ENCODE results near the gene SLC20A1.

DNA sequence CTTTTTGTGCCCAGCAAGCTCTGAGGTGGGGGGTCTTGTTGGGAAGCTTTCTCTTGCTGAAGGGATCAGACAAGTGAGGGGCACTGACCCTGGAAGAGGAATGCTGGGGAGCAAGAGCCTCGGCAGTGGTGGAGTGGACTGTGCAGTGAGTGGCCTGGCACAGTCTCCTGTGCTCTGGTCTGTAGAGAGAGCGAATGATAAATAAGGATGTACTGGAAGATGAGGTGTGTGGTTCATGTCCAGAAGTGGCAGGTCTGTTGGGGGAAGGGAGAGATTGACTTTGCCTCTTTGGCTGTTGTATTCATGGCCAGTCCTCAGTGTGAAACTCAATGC is 5.3 kb upstream of the SLC20A1 start:
- TF ChIP-seq, protein P1, sequence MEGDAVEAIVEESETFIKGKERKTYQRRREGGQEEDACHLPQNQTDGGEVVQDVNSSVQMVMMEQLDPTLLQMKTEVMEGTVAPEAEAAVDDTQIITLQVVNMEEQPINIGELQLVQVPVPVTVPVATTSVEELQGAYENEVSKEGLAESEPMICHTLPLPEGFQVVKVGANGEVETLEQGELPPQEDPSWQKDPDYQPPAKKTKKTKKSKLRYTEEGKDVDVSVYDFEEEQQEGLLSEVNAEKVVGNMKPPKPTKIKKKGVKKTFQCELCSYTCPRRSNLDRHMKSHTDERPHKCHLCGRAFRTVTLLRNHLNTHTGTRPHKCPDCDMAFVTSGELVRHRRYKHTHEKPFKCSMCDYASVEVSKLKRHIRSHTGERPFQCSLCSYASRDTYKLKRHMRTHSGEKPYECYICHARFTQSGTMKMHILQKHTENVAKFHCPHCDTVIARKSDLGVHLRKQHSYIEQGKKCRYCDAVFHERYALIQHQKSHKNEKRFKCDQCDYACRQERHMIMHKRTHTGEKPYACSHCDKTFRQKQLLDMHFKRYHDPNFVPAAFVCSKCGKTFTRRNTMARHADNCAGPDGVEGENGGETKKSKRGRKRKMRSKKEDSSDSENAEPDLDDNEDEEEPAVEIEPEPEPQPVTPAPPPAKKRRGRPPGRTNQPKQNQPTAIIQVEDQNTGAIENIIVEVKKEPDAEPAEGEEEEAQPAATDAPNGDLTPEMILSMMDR (IDR thresholded peaks at IDR 0.05) = no peak
- TF ChIP-seq POLR2A (IDR thresholded peaks at IDR 0.05) = no peak

Measured in uterus (tissue), 2 donors.